ENCODE data around the gene WDHD1. TPM values are rescaled to one million over a fixed set of nuclear protein-coding genes. Genes with fewer than 3 reads are reported as not detected.
"Not testable (repeated sequence)": the region's sequence is repeated elsewhere in the genome, so short reads cannot be mapped to it uniquely, and the experiment has no call there.

Gene WDHD1
- total RNA-seq, 1 donor from 2014 or later, result 18.0 TPM

GRCh38 chr14:54955143-54955542 lies 71.8 kb downstream of the WDHD1 start:
- DNase-seq (ENCODE audit: low read depth, low spot score), result no peak

- not testable (repeated sequence) for DNase-seq (ENCODE audit: low read depth, low spot score)
Measured at GRCh38 chr14:54953609-54954008, 73.3 kb downstream of the WDHD1 start.

GRCh38 chr14:54952803-54953202 lies 74.1 kb downstream of the WDHD1 start:
- DNase-seq (ENCODE audit: low read depth, low spot score), result not testable (repeated sequence)

- DNase-seq (ENCODE audit: low read depth, low spot score), result no peak
Measured at GRCh38 chr14:54947230-54947629, 79.7 kb downstream of the WDHD1 start.

- DNase-seq (ENCODE audit: low read depth, low spot score), result no peak
Measured at GRCh38 chr14:54946500-54946899, 80.4 kb downstream of the WDHD1 start.

- no peak for DNase-seq (ENCODE audit: low read depth, low spot score)
Measured at GRCh38 chr14:54944737-54945391, 82.0 kb downstream of the WDHD1 start.

- no peak for DNase-seq (ENCODE audit: low read depth, low spot score)
Measured at GRCh38 chr14:54942913-54943312, 84.0 kb downstream of the WDHD1 start.

GRCh38 chr14:54936816-54937215 lies 90.1 kb downstream of the WDHD1 start:
- no peak for DNase-seq (ENCODE audit: low read depth, low spot score)

GRCh38 chr14:54935958-54936357 lies 90.9 kb downstream of the WDHD1 start:
- no peak for DNase-seq (ENCODE audit: low read depth, low spot score)

- DNase-seq (ENCODE audit: low read depth, low spot score), result no peak
Measured at GRCh38 chr14:54935100-54935499, 91.8 kb downstream of the WDHD1 start.

- no peak for DNase-seq (ENCODE audit: low read depth, low spot score)
Measured at GRCh38 chr14:54933006-54933405, 93.9 kb downstream of the WDHD1 start.

- no peak for DNase-seq (ENCODE audit: low read depth, low spot score)
Measured at GRCh38 chr14:54931598-54932340, 95.1 kb downstream of the WDHD1 start.

- no peak for DNase-seq (ENCODE audit: low read depth, low spot score)
Measured at GRCh38 chr14:54931101-54931500, 95.8 kb downstream of the WDHD1 start.

GRCh38 chr14:54929556-54929955 lies 97.3 kb downstream of the WDHD1 start:
- DNase-seq (ENCODE audit: low read depth, low spot score), result no peak

- DNase-seq (ENCODE audit: low read depth, low spot score), result no peak
Measured at GRCh38 chr14:54928216-54928615, 98.7 kb downstream of the WDHD1 start.

GRCh38 chr14:54927551-54927950 lies 99.3 kb downstream of the WDHD1 start:
- no peak for DNase-seq (ENCODE audit: low read depth, low spot score)

- not testable (repeated sequence) for DNase-seq (ENCODE audit: low read depth, low spot score)
Measured at GRCh38 chr14:54926570-54926969, 100.3 kb downstream of the WDHD1 start.

- DNase-seq (ENCODE audit: low read depth, low spot score), result no peak
Measured at GRCh38 chr14:54922598-54922997, 104.3 kb downstream of the WDHD1 start.

GRCh38 chr14:54920052-54920451 lies 106.8 kb downstream of the WDHD1 start:
- no peak for DNase-seq (ENCODE audit: low read depth, low spot score)

GRCh38 chr14:54919330-54919729 lies 107.6 kb downstream of the WDHD1 start:
- no peak for DNase-seq (ENCODE audit: low read depth, low spot score)

GRCh38 chr14:54918427-54918826 lies 108.5 kb downstream of the WDHD1 start:
- DNase-seq (ENCODE audit: low read depth, low spot score), result no peak

- DNase-seq (ENCODE audit: low read depth, low spot score), result no peak
Measured at GRCh38 chr14:54916101-54916500, 110.8 kb downstream of the WDHD1 start.
